ENCODE measurements around the gene ABCF3. TPM values are rescaled to one million over a fixed set of nuclear protein-coding genes. Genes with fewer than 3 reads are reported as not detected.

ABCF3 gene
- total RNA-seq, 1 donor from 2014 or later, result 35.1 TPM

DNA sequence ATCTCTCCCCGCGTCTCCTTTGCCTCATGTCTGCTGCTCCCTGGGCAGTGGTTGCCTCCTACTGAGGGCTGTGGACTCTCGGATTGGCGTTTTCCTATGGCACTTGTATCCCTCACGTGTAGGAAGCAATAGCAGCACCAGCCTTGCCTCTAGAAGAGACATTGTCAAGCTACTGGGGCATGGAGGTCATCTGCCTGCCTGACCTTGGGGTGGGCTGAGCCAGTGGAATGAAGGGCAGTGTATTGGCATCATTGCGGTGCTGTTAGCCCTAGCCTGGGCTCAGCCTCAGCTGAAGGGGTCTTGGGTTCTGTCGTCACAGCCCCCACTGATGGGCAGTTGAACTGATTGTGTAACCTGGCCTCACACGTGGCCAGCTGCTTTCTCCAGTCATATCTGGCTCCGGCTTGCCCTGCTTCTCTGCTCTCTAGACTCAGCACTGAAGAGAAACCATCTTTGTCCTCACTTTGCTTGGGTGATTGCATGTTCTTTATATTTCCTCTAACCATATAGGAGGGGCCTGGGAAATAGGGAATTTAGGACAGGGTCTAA lies 8.1 kb downstream of the ABCF3 start:
- no peak overlapping the region for H3K4me3 ChIP-seq (ENCODE audit: low read depth, low read length)
- TF ChIP-seq, protein P1, sequence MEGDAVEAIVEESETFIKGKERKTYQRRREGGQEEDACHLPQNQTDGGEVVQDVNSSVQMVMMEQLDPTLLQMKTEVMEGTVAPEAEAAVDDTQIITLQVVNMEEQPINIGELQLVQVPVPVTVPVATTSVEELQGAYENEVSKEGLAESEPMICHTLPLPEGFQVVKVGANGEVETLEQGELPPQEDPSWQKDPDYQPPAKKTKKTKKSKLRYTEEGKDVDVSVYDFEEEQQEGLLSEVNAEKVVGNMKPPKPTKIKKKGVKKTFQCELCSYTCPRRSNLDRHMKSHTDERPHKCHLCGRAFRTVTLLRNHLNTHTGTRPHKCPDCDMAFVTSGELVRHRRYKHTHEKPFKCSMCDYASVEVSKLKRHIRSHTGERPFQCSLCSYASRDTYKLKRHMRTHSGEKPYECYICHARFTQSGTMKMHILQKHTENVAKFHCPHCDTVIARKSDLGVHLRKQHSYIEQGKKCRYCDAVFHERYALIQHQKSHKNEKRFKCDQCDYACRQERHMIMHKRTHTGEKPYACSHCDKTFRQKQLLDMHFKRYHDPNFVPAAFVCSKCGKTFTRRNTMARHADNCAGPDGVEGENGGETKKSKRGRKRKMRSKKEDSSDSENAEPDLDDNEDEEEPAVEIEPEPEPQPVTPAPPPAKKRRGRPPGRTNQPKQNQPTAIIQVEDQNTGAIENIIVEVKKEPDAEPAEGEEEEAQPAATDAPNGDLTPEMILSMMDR (conservative IDR thresholded peaks at IDR 0.05; ENCODE audit: low read depth, low read length), result no peak
- no peak for DNase-seq (ENCODE audit: low read depth)

DNA sequence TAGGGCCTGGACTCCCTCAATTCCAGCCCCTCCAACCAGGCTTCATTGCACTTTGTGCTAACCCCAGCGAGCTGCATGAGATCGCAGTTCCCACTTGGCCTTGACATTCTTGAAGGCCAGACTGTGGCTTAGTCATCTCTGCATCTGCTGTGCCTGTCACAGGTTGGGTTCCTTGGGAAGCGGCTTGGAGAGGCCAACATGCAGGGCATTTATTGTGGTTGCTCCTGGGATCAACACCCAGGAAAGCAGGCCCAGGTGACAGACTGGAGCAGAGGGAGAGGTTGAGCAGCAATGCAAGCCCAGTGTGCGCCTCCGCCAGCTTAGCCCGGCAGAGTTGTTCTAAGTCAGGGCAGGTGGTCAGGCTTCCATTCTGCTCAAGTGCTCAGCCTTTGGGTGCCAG lies 10.5 kb downstream of the ABCF3 start:
- no peak overlapping the region for H3K4me3 ChIP-seq (ENCODE audit: low read depth, low read length)
- TF ChIP-seq, protein P1 (conservative IDR thresholded peaks at IDR 0.05; ENCODE audit: low read depth, low read length), result no peak
- DNase-seq (ENCODE audit: low read depth), result no peak

DNA sequence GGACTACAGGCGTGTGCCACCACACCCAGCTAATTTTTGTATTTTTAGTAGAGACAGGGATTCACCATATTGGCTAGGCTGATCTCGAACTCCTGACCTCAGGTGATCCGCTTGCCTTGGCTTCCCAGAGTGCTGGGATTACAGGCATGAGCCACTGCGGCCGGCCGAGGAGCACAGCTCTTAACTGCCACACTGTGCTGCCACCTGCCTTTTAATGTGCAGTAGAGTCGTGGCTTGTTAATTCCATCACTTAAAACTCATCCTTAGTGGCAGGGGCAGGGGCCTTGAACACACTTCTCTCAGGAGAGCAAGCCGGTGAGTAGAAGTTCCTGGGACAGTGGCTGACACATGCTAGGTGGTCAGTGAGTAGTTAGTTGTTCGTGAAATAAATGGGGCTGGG lies 12.5 kb downstream of the ABCF3 start:
- DNase-seq (ENCODE audit: low read depth), result no peak
- TF ChIP-seq, protein P1 (conservative IDR thresholded peaks at IDR 0.05; ENCODE audit: low read depth, low read length), result no peak
- H3K4me3 ChIP-seq (ENCODE audit: low read depth, low read length), result no peak overlapping the region

DNA sequence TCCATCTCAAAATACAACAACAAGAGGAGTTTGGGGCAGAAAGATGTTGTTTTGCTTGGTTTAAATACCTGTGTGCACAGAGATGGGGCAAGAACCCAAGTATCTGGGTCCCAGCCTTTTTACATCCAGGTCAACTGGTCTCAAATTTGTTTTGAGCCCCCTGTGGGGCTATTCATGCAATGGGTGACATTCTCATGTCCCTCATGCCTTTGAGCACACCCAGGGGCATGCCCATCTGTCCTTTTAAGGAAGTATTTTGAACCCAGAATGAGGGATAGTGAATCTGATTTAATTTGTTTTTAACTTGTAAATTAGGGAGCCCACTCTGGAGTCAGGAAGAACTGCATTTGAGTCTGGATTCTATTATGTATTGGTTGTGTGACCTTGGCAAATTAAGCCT lies 14.8 kb downstream of the ABCF3 start:
- TF ChIP-seq, protein P1 (conservative IDR thresholded peaks at IDR 0.05; ENCODE audit: low read depth, low read length), result no peak
- no peak overlapping the region for H3K4me3 ChIP-seq (ENCODE audit: low read depth, low read length)
- DNase-seq (ENCODE audit: low read depth), result no peak

DNA sequence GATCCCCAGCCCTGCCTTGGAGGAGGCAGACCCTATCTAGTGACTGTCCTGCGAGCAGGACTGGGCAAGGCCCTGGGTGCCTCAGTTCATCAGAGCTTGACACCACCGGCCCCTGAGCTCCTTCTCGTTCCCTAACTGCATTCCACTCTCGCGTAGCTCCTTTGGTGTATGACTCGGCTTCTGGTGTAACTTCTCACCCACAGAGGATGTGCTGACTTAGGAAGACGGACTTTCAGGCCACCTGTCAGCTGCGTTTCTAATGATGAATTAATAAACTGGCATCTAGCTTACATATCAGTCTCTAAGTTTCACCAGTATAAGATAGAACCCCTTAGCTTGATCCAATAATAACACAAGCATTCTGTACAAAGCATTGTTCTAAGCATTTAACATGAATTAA lies 17.5 kb downstream of the ABCF3 start:
- no peak for DNase-seq (ENCODE audit: low read depth)
- TF ChIP-seq, protein P1 (conservative IDR thresholded peaks at IDR 0.05; ENCODE audit: low read depth, low read length), result no peak
- no peak overlapping the region for H3K4me3 ChIP-seq (ENCODE audit: low read depth, low read length)

DNA sequence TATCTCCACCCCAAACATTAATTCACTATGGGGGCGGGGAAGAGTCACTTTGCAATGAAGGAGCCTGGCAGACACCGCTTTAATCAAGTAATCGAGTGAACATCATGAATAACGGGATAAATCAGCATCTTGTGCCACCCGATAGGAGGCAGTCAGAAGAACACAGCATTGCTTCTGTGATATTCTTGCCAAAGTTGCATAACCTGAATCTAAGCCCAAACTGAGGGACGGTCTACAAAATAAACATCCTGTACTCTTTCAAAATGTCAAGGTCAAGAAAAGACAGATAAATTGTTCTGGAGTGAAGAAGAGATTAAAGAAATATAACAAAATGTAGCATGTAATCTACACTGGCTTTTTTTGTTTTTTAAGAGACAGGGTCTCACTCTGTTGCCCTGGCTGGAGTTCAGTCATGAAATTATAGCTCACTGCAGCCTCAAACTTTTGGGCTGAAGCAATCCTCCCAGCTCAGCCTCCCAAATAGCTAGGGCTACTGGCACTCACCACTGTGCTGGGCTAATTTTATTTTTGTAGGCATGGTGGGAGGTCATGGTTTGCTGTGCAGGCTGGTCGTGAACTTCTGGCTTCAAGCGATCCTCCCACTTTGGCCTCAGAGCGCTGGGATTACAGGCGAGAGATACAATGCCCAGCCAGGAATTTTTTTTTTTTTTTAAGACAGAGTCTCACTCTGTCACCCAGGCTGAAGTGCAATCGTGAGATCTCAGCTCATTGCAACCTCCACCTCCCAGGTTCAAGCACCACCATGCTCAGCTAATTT lies 23.3 kb downstream of the ABCF3 start:
- H3K4me3 ChIP-seq (ENCODE audit: low read depth, low read length), result no peak overlapping the region
- TF ChIP-seq, protein P1 (conservative IDR thresholded peaks at IDR 0.05; ENCODE audit: low read depth, low read length), result no peak
- no peak for DNase-seq (ENCODE audit: low read depth)

DNA sequence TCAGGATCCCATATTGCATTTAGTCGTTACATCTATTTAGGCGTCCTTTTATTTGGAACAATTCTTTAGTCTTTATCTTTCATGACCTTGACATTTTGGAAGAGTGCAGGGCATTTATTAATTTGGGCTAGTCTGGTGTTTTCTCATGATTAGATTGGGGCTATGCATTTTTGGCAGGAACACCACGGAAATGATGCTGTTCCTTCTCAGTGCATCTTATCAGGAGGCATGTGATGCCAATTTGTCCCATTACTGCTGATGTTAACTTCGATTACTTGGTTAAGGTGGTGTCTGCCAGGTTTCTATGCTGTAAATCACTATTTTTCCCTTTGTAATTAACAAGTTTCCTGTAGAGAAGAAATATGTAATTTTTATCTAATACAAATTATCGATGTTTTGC lies 25.3 kb downstream of the ABCF3 start:
- no peak overlapping the region for H3K4me3 ChIP-seq (ENCODE audit: low read depth, low read length)
- TF ChIP-seq, protein P1 (conservative IDR thresholded peaks at IDR 0.05; ENCODE audit: low read depth, low read length), result no peak
- DNase-seq (ENCODE audit: low read depth), result no peak

All from epithelial cell of proximal tubule (primary cell).